DOHH2 (cell line): ENCODE results near the gene DBX1.

Source experiments
- H3F3A ChIP-seq: fragments of 200-600 bp; sonication (generic), shearing (Covaris generic); 2 replicates; pipeline ENCODE4 v1.6.0; 2016; ENCODE audit warnings: antibody characterized with exemption, mild to moderate bottlenecking; ENCODE audit not compliant: control insufficient read depth, insufficient read depth
- H3K27ac ChIP-seq: fragments of 200-600 bp; sonication (generic); 2 replicates; pipeline ENCODE4 v1.5.1; 2014; ENCODE audit warnings: low read depth, mild to moderate bottlenecking, low read length, moderate library complexity
- H3K27me3 ChIP-seq: fragments of 200-600 bp; sonication (generic); 2 replicates; pipeline ENCODE4 v1.6.1; 2014; ENCODE audit warnings: mild to moderate bottlenecking, low read length, mixed read lengths; ENCODE audit not compliant: control insufficient read depth
- H3K36me3 ChIP-seq: fragments of 200-600 bp; sonication (generic); 2 replicates; pipeline ENCODE4 v1.6.1; 2014; ENCODE audit warnings: mild to moderate bottlenecking, low read length, moderate library complexity, mixed read lengths; ENCODE audit not compliant: control insufficient read depth
- H3K4me1 ChIP-seq: fragments of 200-600 bp; sonication (generic); 2 replicates; pipeline ENCODE4 v1.6.1; 2014; ENCODE audit warnings: mild to moderate bottlenecking, low read length, mixed read lengths; ENCODE audit not compliant: control insufficient read depth
- H3K4me2 ChIP-seq: fragments of 200-600 bp; sonication (generic); 2 replicates; pipeline ENCODE4 v1.6.0; 2014; ENCODE audit warnings: mild to moderate bottlenecking, low read length, moderate library complexity
- H3K4me3 ChIP-seq: fragments of 200-600 bp; sonication (generic); 2 replicates; pipeline ENCODE4 v1.5.1; 2014; ENCODE audit warnings: mild to moderate bottlenecking, low read length, mixed read lengths
- H3K79me2 ChIP-seq: fragments of 200-600 bp; sonication (generic); 2 replicates; pipeline ENCODE4 v1.6.1; 2014; ENCODE audit warnings: mild to moderate bottlenecking, low read length, mixed read lengths; ENCODE audit not compliant: control insufficient read depth
- H3K9me2 ChIP-seq: fragments of 200-600 bp; sonication (generic); replicated peaks from 2 replicates; pipeline ENCODE4 v1.6.1; 2014; ENCODE audit warnings: mild to moderate bottlenecking, low read length, mixed read lengths; ENCODE audit not compliant: control insufficient read depth
- H3K9me3 ChIP-seq: fragments of 200-600 bp; sonication (generic); 2 replicates; pipeline ENCODE4 v1.6.1; 2014; ENCODE audit warnings: antibody characterized with exemption, low read length, mixed read lengths; ENCODE audit not compliant: control insufficient read depth, insufficient read depth
- H4K20me1 ChIP-seq: fragments of 200-600 bp; sonication (generic); 2 replicates; pipeline ENCODE4 v1.6.0; 2014; ENCODE audit warnings: low read depth, mild to moderate bottlenecking, antibody characterized with exemption, low read length, moderate library complexity; ENCODE audit not compliant: control insufficient read depth, insufficient read depth
- CTCF ChIP-seq: fragments of 200-600 bp; sonication (generic); IDR thresholded peaks from one replicate; pipeline ENCODE4 v1.5.1; 2014; ENCODE audit warnings: antibody characterized with exemption, mild to moderate bottlenecking, low read depth, low read length; ENCODE audit not compliant: poor library complexity, severe bottlenecking

Gene DBX1

GRCh38 chr11:20109731-20110445 lies 50.4 kb downstream of the DBX1 start:
- Histone ChIP-seq H3K4me3 (no peak overlapping the region), H3K27me3 (no peaks in the 10 kb centered on the region), H3K4me1 (no peaks in the 10 kb centered on the region), H4K20me1 (no peaks in the 10 kb centered on the region), H3K9me2 (no peaks in the 10 kb centered on the region), H3K79me2 (no peaks in the 10 kb centered on the region), H3K36me3 (no peaks in the 10 kb centered on the region), H3K4me2 (no peak overlapping the region), H3F3A (no peaks in the 10 kb centered on the region), H3K9me3 (no peaks in the 10 kb centered on the region), H3K27ac (no peak overlapping the region)
- no peak for TF ChIP-seq CTCF
